RPMI8226 (cell line): ENCODE data around the gene OLAH.

Experiments used
- DNase-seq: peaks from one replicate; pipeline ENCODE4 v3.0.0-alpha.2; 2015

Gene OLAH

GRCh38 chr10:15072358-15072757 lies 28.6 kb downstream of the OLAH start:
- no peak for DNase-seq

GRCh38 chr10:15075421-15075820 lies 31.7 kb downstream of the OLAH start:
- DNase-seq = no peak

GRCh38 chr10:15083674-15084501 lies 40.1 kb downstream of the OLAH start:
- DNase-seq = no peak

- DNase-seq = peak; percentile 26
Observed at GRCh38 chr10:15084502-15084922, 40.8 kb downstream of the OLAH start.

- DNase-seq = peak; percentile 92
Observed at GRCh38 chr10:15088428-15089261, 44.9 kb downstream of the OLAH start, which contains the start of gene ACBD7. ACBD7 (minus strand) TSS chr10:15088776; CDS start chr10:15088728, 48 bp downstream.

- DNase-seq = no peak
Observed at GRCh38 chr10:15091418-15091817, 47.7 kb downstream of the OLAH start.

- DNase-seq = no peak
Observed at GRCh38 chr10:15092855-15093408, 49.2 kb downstream of the OLAH start.

- no peak for DNase-seq
Observed at GRCh38 chr10:15096661-15097010, 52.9 kb downstream of the OLAH start.

- peak; percentile 95 for DNase-seq
Observed at GRCh38 chr10:15097011-15097812, 53.5 kb downstream of the OLAH start, which contains the start of gene RPP38. RPP38 (plus strand) TSS chr10:15097355; CDS start chr10:15103315, 5,960 bp downstream.

GRCh38 chr10:15099886-15100285 lies 56.1 kb downstream of the OLAH start:
- no peak for DNase-seq

- no peak for DNase-seq
Observed at GRCh38 chr10:15103513-15103912, 59.8 kb downstream of the OLAH start.

- peak; percentile 73 for DNase-seq
Observed at GRCh38 chr10:15106352-15107013, 62.7 kb downstream of the OLAH start.

GRCh38 chr10:15112657-15113056 lies 68.9 kb downstream of the OLAH start:
- DNase-seq = no peak

GRCh38 chr10:15113766-15114165 lies 70.0 kb downstream of the OLAH start:
- no peak for DNase-seq

- DNase-seq = no peak
Observed at GRCh38 chr10:15116225-15116624, 72.5 kb downstream of the OLAH start.

- no peak for DNase-seq
Observed at GRCh38 chr10:15118615-15119014, 74.9 kb downstream of the OLAH start.

- no peak for DNase-seq
Observed at GRCh38 chr10:15120523-15120922, 76.8 kb downstream of the OLAH start.

- no peak for DNase-seq
Observed at GRCh38 chr10:15121707-15122106, 78.0 kb downstream of the OLAH start.

- no peak for DNase-seq
Observed at GRCh38 chr10:15122477-15123030, 78.8 kb downstream of the OLAH start.
